ENCODE results near the gene FAM177B. TPM values are rescaled to one million over a fixed set of nuclear protein-coding genes. Genes with fewer than 3 reads are reported as not detected.

The FAM177B gene
- total RNA-seq, 1 donor from 2014 or later, result not detected

- intact Hi-C loops (cut with micrococcal nuclease), result no loop called here
- H3K4me1 ChIP-seq, result peaks cover 3% of the 10 kb centered on the region
- no peak for TF ChIP-seq CTCF (IDR thresholded peaks at IDR 0.05; ENCODE audit: borderline replicate concordance)
Measured at GRCh38 chr1:222798975-222799374, 62.0 kb downstream of the FAM177B start.

More at GRCh38 chr1:222798975-222799374, 62.0 kb downstream of the FAM177B start:
- Histone ChIP-seq H3K27me3 (ENCODE audit: low read depth) (no peaks in the 10 kb centered on the region), H3K36me3 (no peaks in the 10 kb centered on the region), H3K27ac (replicated peaks) (no peak overlapping the region), H3K9me3 (replicated peaks) (no peaks in the 10 kb centered on the region), H3K4me3 (no peak overlapping the region)
- no peak for DNase-seq

Other genes starting within 250 kb of the FAM177B start
- not detected for gene HHIPL2, start 189.1 kb upstream of the FAM177B start, total RNA-seq
- 2.5 TPM for gene TAF1A, start 147.3 kb upstream of the FAM177B start, total RNA-seq
- 53.5 TPM for gene MIA3, start 119.1 kb upstream of the FAM177B start, total RNA-seq
- 46.3 TPM for gene AIDA, start 24.7 kb upstream of the FAM177B start, total RNA-seq
- 28.9 TPM for gene BROX, start 24.6 kb upstream of the FAM177B start, total RNA-seq
- gene DISP1, start 77.8 kb downstream of the FAM177B start, total RNA-seq, result 3.4 TPM